GF-D8 (cell line): ENCODE results near the gene CCND1.
"Not testable (repeated sequence)": the region's sequence is repeated elsewhere in the genome, so short reads cannot be mapped to it uniquely, and the experiment has no call there.

Source experiments
- DNase-seq: peaks from one replicate; lab custom pipeline; 2025; lab: John Stamatoyannopoulos, UW

Gene CCND1

DNA sequence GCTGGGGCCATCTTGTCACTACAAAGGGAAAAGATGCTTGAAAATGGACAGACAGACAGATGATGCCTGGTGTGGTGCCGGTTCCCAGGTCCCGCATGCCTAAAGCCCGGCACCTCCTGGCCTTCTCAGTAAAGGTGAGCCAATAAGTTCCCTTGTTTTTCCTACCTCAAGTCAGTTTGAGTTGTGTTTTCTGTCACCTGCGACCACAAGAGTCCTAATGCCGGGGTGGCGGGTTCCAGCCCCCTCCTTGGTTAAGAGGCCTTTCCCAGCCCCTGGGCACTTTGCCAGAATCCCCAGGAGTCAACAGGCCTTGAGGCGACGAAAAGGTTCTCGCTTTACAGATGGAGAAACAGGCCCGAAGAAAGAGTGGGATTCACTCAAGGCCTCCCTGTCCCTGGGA, 53.8 kb downstream of the CCND1 start:
- DNase-seq, result no peak

DNA sequence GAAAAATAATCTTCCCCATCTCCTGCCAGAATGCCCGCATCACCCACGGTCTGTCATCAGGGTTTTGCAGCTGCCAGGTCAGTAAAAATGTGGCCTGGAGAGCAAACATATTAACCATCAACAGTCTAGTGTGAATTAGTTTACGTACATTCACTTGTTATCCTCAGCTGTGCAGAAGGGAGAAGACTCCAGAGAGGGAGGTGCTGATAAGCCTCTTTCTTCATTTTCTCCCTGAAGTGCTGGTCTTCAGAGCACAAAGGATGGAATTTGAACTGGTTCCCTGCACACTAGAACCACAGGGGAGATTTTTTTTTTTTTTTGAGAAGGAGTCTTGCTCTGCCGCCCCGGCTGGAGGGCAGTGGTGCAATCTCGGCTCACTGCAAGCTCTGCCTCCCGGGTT, 54.6 kb downstream of the CCND1 start:
- DNase-seq, result no peak

DNA sequence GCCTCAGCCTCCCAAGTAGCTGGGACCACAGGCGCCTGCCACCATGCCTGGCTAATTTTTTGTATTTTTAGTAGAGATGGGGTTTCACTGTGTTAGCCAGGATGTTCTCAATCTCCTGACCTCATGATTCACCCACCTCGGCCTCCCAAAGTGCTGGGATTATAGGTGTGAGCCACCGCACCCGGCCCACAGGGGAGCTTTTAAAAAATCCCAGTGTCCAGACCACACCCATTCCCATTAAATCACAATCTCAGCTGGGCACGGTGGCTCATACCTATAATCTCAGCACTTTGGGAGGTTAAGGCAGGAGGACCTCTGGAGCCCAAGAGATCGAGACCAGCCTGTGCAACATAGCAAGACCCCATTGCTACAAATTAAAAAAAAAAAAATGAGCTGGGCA, 55.0 kb downstream of the CCND1 start:
- not testable (repeated sequence) for DNase-seq

DNA sequence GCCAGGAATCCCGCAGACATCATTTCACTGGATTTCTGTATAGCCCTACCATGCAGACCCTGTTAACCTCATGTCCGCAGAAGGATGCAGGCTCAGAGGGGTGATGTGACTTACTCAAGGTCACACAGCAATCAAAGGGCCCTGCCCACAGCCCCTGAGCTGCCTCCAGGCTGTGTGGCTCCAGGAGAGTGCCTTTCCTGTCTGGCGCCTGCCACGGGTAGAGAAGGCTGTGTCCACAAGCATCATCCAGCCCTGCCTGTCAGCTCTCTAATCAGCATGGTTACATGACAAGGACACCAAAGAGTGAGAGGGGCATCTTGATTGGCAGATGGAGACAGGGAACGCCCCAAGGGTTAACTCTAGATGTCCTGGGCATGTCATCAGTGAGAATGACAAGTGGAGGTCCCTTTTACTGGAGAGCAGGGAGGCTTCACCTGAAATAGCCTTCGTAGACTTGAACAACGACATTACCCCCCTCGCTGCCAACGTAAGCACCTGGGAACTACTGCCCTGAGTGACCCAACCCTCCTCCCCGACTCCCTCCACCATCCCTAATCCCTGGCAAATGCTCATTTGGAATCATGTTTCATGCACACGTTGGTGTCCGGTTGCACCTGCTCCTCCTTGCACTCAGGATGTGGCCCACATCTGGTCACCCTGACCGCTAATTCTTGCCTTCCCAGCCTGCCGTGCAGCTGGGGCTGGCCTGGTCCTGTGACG, 56.0 kb downstream of the CCND1 start:
- no peak for DNase-seq

DNA sequence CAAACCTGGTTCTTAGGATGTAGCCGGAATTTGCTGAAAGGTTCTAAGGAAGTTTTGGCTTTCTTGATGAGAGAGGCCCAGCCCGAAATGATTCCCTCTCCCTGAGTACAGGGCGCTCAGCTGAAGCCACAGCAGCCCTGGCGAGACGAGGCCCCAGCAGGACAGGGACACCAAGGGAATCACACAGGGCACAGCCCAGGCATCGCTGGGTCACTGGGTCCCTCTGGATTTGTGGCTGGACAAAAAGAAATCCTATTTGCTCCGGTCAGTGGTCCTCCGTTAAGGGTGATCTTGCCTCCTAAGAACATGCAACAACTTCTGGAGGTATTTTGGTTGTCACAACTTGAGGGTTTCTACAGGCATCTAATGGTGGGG, 56.5 kb downstream of the CCND1 start:
- no peak for DNase-seq

DNA sequence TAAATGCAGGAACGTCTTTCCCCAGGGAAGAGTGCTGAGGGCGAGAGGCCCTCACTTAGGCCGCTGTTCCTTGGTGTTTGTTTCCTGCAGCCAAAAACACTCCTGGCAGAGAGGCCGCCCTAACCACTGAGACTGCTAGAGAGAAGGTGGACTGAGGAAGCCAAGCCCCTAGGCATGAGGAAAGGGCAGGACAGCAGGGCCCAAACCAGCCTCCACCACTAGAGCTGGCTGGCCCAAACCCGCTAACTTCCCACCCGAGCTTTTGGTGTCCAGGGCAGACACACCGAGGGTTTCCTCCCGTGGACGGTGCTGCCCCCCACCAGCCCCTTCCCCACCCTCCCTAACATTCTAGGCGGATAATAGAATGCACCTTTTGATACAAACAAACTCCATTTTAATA, 56.9 kb downstream of the CCND1 start:
- no peak for DNase-seq

DNA sequence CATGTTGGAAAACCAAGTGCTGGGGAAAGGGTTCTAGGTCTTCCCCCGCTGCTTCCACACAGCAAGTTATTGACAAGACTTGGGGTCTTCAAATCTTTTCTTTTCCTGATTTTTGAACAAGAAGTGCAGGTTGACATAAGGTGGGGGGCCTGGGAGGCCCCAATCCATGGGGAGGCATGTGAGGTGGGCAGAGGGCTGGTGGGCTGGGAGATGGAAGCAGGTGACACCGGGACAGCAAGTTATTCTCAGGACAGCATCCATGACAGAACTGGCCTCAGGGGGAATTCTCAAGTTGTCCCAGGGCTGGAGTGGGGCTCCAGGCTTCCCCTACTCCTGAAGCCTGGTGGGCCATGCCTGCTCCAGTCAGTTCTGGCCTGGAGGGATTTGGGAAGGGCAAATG, 57.4 kb downstream of the CCND1 start:
- DNase-seq, result no peak

DNA sequence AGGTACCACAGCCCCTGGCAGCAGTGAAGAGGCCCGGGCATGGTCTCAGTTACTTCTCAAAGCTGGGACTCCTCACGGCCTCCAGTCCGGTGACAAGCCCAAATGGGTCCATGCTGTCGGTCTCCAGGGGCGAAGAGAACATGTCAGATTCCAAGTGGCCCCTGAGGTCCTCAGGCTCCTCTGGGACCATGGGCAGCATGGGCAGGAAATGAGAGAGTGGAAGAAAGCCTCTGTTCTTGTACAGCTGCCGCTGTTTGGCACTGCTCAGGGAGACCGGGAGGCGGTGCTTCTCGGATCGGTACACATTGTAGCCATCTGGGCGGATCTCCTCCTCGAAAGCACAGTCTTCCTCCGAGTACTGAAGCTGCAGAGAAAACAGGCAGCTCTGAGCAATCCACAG, 58.3 kb downstream of the CCND1 start:
- no peak for DNase-seq

DNA sequence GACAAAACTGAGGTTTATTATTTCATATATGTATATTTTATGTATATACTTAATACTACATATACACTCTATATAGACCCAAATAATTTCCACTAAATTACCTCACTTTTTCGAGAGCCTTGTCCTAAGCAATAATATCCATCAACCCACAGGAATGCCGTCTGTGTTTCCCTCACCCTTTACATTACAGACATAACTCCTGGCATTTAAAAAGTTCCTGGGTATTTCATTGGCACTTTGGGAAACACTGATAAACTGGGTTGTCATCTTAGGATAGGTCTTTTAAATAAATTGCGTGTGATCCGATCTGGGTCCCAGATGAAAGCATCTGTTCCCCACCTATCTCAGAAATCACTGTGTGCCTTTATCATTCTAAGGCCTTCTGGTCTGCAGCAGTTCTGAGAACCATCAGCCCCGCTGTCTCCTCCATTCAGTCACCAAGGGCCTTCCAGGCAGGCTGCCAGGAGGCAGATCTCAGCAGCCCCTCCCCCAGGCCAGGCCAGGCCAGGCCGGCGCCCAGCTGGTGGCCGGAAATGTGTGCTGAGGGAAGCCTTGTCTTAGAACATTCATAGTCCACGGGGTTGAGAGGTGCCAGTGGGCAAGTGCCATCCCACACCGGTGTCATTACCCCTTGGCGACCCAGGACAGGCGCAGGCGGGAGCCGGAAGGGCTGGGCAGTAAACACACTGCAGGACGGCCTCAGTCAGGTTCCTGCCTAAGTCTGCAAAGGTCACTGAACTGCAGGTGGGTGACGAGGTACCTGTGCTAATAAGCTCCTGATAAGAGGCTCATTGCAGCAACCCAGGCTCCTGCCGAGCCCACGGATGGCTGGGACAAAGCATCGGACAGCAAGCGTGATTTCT, 59.6 kb downstream of the CCND1 start:
- no peak for DNase-seq

DNA sequence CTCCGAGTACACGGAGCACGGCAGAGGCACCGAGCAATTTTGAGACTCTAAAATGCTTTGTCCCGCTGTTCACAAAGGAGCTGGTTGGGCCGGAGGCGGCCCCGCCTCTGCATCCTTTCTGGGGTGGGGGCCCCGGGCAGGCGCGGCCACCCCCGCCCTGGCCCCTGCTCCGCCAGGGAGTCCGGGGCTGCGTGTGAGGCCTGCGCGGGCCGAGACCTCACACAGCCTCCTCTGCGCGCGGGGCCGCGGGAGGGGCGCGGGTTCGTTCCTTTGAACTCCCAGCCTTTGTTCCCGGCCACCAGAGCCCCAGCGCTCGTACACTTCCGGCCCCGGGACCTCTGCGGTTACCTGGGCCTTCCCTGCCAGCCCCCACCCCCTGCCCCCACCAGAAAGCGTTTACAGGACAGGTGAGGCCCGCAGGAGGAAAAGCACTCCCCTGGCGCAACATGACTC, 61.3 kb downstream of the CCND1 start:
- no peak for DNase-seq

DNA sequence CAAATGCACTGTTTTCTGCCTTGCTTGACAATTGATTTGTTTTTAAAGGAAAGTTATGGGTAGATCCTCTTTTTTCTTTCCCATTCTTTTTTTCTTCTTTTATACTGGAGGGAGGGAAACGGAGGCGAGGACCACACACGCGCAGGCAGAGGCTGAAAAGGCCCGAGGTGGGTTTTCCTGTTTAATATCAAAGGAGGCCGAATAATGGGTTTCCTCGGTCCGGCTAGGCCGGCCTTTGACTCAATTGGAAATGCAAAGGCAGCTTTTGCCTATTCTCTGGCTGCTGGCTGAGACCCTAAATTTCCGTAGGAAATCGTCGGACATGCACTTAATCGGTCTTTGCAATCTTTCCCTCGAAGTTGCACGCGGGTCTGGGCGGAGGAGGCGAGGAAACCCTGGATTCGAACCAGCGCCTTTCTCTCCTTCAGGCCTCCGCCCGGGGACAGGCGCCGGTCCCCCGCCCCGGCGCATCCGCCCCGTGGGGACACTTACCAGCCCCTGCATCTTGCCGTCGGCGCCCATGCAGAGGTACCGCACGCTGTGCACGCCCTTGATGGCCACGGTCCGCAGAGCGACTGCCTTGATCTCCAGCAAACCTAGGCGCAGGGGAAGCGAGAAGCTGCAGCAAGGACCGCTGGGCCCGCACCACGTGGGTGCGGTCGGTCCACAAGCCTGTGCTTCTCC, 62.0 kb downstream of the CCND1 start:
- no peak for DNase-seq

DNA sequence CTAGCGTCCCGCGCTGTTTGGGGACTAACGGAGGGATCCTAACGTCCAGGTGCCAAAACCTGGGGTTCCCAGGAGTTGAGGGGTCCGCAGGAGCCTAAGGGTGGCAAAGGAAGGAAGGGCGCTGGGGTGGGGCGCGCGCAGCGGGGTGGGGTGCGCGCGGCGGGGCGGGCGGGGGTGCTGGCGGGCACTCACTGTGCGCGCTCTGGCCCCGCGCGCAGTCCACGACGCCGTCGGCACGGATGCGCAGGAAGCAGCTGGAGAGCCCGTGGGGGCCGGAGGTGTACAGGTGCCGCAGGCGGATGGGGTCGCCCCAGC, 62.5 kb downstream of the CCND1 start:
- DNase-seq, result no peak
